ENCODE results near the gene PPOX.

PPOX gene

GRCh38 chr1:161219078-161219892, 53.1 kb downstream of the PPOX start:
- 100% methylated on average over 5 of the region's 5 CpGs for WGBS (ENCODE audit: insufficient coverage)
- peaks cover 0 to 16% (median 1%) of the 10 kb centered on the region in 4 experiments for H3K36me3 ChIP-seq (ENCODE audit: control insufficient read depth in 4 of 4, insufficient read depth in 4 of 4, low read length in 3 of 4)
- DNase-seq, result no peak
- no peak overlapping the region for H3K4me3 ChIP-seq (ENCODE audit: control insufficient read depth in 1 of 7, extremely low read depth in 1 of 7, insufficient read depth in 4 of 7, low read depth in 2 of 7, low read length in 6 of 7)
- H3K27me3 ChIP-seq (replicated peaks in 2 of 5; ENCODE audit: control insufficient read depth in 4 of 5, insufficient read depth in 5 of 5, low read length in 4 of 5), result no peaks in the 10 kb centered on the region
- CTCF ChIA-PET, result interaction anchor here (0.9 to 16.6 kb wide), 11 partner anchors 9 to 163 kb away, joined by 3 to 316 read pairs (median 4); partner anchors contain the start of genes CFAP126 and NDUFS2
- peaks cover 6 to 42% (median 29%) of the 10 kb centered on the region in 4 experiments for H3K4me1 ChIP-seq (ENCODE audit: control extremely low read depth in 1 of 4, control insufficient read depth in 4 of 4, insufficient read depth in 4 of 4, low read length in 3 of 4)
- POLR2A ChIA-PET, result interaction anchor here (1.6 kb wide), 1 partner anchor 9 kb away, joined by 4 read pairs; no protein-coding TSS in a partner anchor
- no peaks in the 10 kb centered on the region for H3K9me3 ChIP-seq (ENCODE audit: control extremely low read depth in 1 of 5, control insufficient read depth in 4 of 5, insufficient read depth in 2 of 5, low read depth in 1 of 5, low read length in 4 of 5)
- H3K27ac ChIP-seq (ENCODE audit: insufficient read depth in 1 of 2, low read depth in 1 of 2, low read length in 2 of 2, poor library complexity in 1 of 2, severe bottlenecking in 2 of 2), result no peak overlapping the region

GRCh38 chr1:161220002-161220401, 53.8 kb downstream of the PPOX start:
- H3K27me3 ChIP-seq (replicated peaks in 2 of 5; ENCODE audit: control insufficient read depth in 4 of 5, insufficient read depth in 5 of 5, low read length in 4 of 5), result no peaks in the 10 kb centered on the region
- peaks cover 0 to 14% (median 0%) of the 10 kb centered on the region in 4 experiments for H3K36me3 ChIP-seq (ENCODE audit: control insufficient read depth in 4 of 4, insufficient read depth in 4 of 4, low read length in 3 of 4)
- no peak overlapping the region for H3K4me3 ChIP-seq (ENCODE audit: control insufficient read depth in 1 of 7, extremely low read depth in 1 of 7, insufficient read depth in 4 of 7, low read depth in 2 of 7, low read length in 6 of 7)
- DNase-seq, result no peak
- H3K9me3 ChIP-seq (ENCODE audit: control extremely low read depth in 1 of 5, control insufficient read depth in 4 of 5, insufficient read depth in 2 of 5, low read depth in 1 of 5, low read length in 4 of 5), result no peaks in the 10 kb centered on the region
- ChIA-PET POLR2A (interaction anchor here (1.6 kb wide), 1 partner anchor 8 kb away, joined by 4 read pairs; no protein-coding TSS in a partner anchor), CTCF (interaction anchor here (1.0 to 16.6 kb wide), 9 partner anchors 8 to 155 kb away, joined by 3 to 316 read pairs (median 4); partner anchors contain the start of genes CFAP126 and NDUFS2)
- peaks cover 6 to 37% (median 25%) of the 10 kb centered on the region in 4 experiments for H3K4me1 ChIP-seq (ENCODE audit: control extremely low read depth in 1 of 4, control insufficient read depth in 4 of 4, insufficient read depth in 4 of 4, low read length in 3 of 4)
- no peak overlapping the region for H3K27ac ChIP-seq (ENCODE audit: insufficient read depth in 1 of 2, low read depth in 1 of 2, low read length in 2 of 2, poor library complexity in 1 of 2, severe bottlenecking in 2 of 2)
- WGBS (ENCODE audit: insufficient coverage), result 90% methylated on average over 3 of the region's 5 CpGs

Data from common myeloid progenitor, CD34-positive (primary cell).